Ovary (tissue), 9 donors: ENCODE data around the gene ITGA6. TPM values are rescaled to one million over a fixed set of nuclear protein-coding genes. Genes with fewer than 3 reads are reported as not detected.

ENCODE experiments used
- DNase-seq, 5 donors: peaks; one replicate each; pipeline ENCODE4 v3.0.0-alpha.2; 2019 to 2020
- H3K27ac ChIP-seq, 2 donors: fragments of 200-600 bp; one replicate each; pipeline versions ENCODE4 v1.5.1 to v1.8.0; 2019 to 2022
- H3K27me3 ChIP-seq: fragments of 200-600 bp; one replicate; pipeline ENCODE4 v1.8.0; 2022
- H3K36me3 ChIP-seq: fragments of 200-600 bp; sonication (generic); one replicate; pipeline ENCODE4 v1.5.1; 2019
- H3K4me1 ChIP-seq: one replicate; pipeline ENCODE4 v1.8.1; 2013; ENCODE audit warnings: mild to moderate bottlenecking, moderate library complexity; ENCODE audit not compliant: insufficient read depth
- H3K4me3 ChIP-seq: fragments of 200-600 bp; sonication (generic); one replicate; pipeline ENCODE4 v1.5.1; 2017
- H3K9me3 ChIP-seq, 2 donors: fragments of 200-600 bp in 1 of 2; sonication (generic) in 1 of 2; one replicate each; pipeline versions ENCODE4 v1.5.1 to v1.8.1; 2013 to 2019; ENCODE audit warnings: mild to moderate bottlenecking in 1 of 2, moderate library complexity in 1 of 2
- CTCF ChIP-seq, 3 donors: fragments of 450-650 bp in 2 of 3; fragments of 200-600 bp in 1 of 3; IDR thresholded peaks; one replicate each; pipeline versions ENCODE4 v1.5.1 to v1.8.0; 2016 to 2022; ENCODE audit warnings: antibody characterized with exemption in 3 of 3, mild to moderate bottlenecking in 1 of 3
- EP300 ChIP-seq: sonication (generic); formaldehyde crosslinking; IDR thresholded peaks from one replicate; pipeline ENCODE4 v1.6.1; 2017; ENCODE audit warnings: antibody characterized with exemption
- POLR2A ChIP-seq: fragments of 450-650 bp; IDR thresholded peaks from one replicate; pipeline ENCODE4 v1.6.1; 2017; ENCODE audit warnings: antibody characterized with exemption, mild to moderate bottlenecking, moderate library complexity
- WGBS, 3 donors: extraction: QIAGEN DNeasy Blood & Tissue Kit in 1 of 3; methylation state at CpG; one replicate each; pipeline versions ENCODE4 v1.1.5 to v1.1.7; 2013 to 2017; 5-methylcytosine and 5-hydroxymethylcytosine counted together
- intact Hi-C, 4 donors: fragments of 100-400 bp; cut with DNase I; formaldehyde crosslinking; loops; one replicate each; pipeline versions ENCODE4 v1.11.0 to v1.15.1; 2022 to 2023
- polyA plus RNA-seq, 2 donors: library from polyadenylated mRNA; stranded (reverse); fragments of 200-250 nt in 1 of 2; fragments of 350-450 nt in 1 of 2; fragmentation: Illumina TruSeq in 1 of 2; extraction: RNeasy Lipid Tissue Mini Kit (QIAGEN cat#74804) in 1 of 2; gene quantifications; one replicate each; pipeline ENCODE4 v1.2.3, GENCODE V29; 2013 to 2014
- total RNA-seq, 7 donors: library from RNA; depleted of rRNA in 2 of 7; stranded (reverse); fragments of >200 nt in 2 of 7; fragmentation: NEBNext Ultra II Directional in 3 of 7; extraction: Animal tissue kit (Norgen Biotek cat#: 25700) in 3 of 7; gene quantifications; one replicate each; pipeline versions ENCODE4 v1.1.0 to v1.2.4, GENCODE V29; 2016 to 2023
- donor health status: DM: no; HTN: no; CAD: no; lungs with moderate emphysema.
- donor health status: DM: no; HTN: no; CAD: no.
- donor health status: Bipolar disorder and iron deficiency.
- donor health status: DM: yes; HTN: yes; CAD: no.
- donor health status: DM: no; HTN: no; CAD: no.
- donor health status: DM: yes; HTN: yes; CAD: no.

Gene ITGA6
- total and polyA plus RNA-seq, 9 donors = 8.4 to 51.6 (median 19.0) TPM

GRCh38 chr2:172488556-172488955 lies 61.2 kb downstream of the ITGA6 start:
- Histone ChIP-seq H3K36me3 (no peaks in the 10 kb centered on the region), H3K27me3 (no peaks in the 10 kb centered on the region), H3K9me3 (no peaks in the 10 kb centered on the region), H3K4me3 (no peak overlapping the region), H3K4me1 (no peaks in the 10 kb centered on the region), H3K27ac (no peak overlapping the region)
- DNase-seq = no peak
- 94 to 99% (median 98%) methylated on average over 3 of the region's 3 CpGs for WGBS, 3 donors
- no peak for TF ChIP-seq CTCF (IDR thresholded peaks at IDR 0.05)
- TF ChIP-seq POLR2A = no peak
- no peak for TF ChIP-seq EP300
- intact Hi-C loops = no loop called here

GRCh38 chr2:172489681-172490080 lies 62.3 kb downstream of the ITGA6 start:
- no peak for TF ChIP-seq POLR2A
- TF ChIP-seq CTCF (IDR thresholded peaks at IDR 0.05) = no peak
- no peak for TF ChIP-seq EP300
- Histone ChIP-seq H3K27me3 (no peaks in the 10 kb centered on the region), H3K36me3 (no peaks in the 10 kb centered on the region), H3K27ac (no peak overlapping the region), H3K4me3 (no peak overlapping the region), H3K9me3 (no peaks in the 10 kb centered on the region), H3K4me1 (no peaks in the 10 kb centered on the region)
- intact Hi-C loops = loop anchor here in 1 of 4 donors (10.0 kb wide), 1 partner anchor 1575 kb away; no protein-coding TSS in a partner anchor
- no peak for DNase-seq

GRCh38 chr2:172496160-172496608 lies 68.8 kb downstream of the ITGA6 start:
- TF ChIP-seq EP300 (no peak), CTCF (IDR thresholded peaks at IDR 0.05) (no peak), POLR2A (no peak)
- H3K9me3 ChIP-seq = no peaks in the 10 kb centered on the region
- no peaks in the 10 kb centered on the region for H3K36me3 ChIP-seq
- intact Hi-C loops = loop anchor here in 1 of 4 donors (10.0 kb wide), 1 partner anchor 1581 kb away; no protein-coding TSS in a partner anchor
- no peak for DNase-seq
- H3K27ac ChIP-seq = no peak overlapping the region
- H3K4me1 ChIP-seq = no peaks in the 10 kb centered on the region
- 54 to 64% (median 63%) methylated on average over 3 of the region's 3 CpGs for WGBS, 3 donors
- H3K4me3 ChIP-seq = no peak overlapping the region
- no peaks in the 10 kb centered on the region for H3K27me3 ChIP-seq

GRCh38 chr2:172507199-172507598 lies 79.8 kb downstream of the ITGA6 start:
- H3K4me1 ChIP-seq = no peaks in the 10 kb centered on the region
- no peaks in the 10 kb centered on the region for H3K36me3 ChIP-seq
- no peak overlapping the region for H3K4me3 ChIP-seq
- no peaks in the 10 kb centered on the region for H3K27me3 ChIP-seq
- TF ChIP-seq EP300 = no peak
- TF ChIP-seq POLR2A = no peak
- TF ChIP-seq CTCF (IDR thresholded peaks at IDR 0.05) = no peak
- intact Hi-C loops = no loop called here
- 86 to 96% (median 96%) methylated on average over 4 of the region's 4 CpGs for WGBS, 3 donors
- no peaks in the 10 kb centered on the region for H3K9me3 ChIP-seq
- no peak for DNase-seq
- H3K27ac ChIP-seq = no peak overlapping the region
